Common myeloid progenitor, CD34-positive (primary cell): Measurements from ENCODE around the gene DBI.
"Not testable (repeated sequence)": the region's sequence is repeated elsewhere in the genome, so short reads cannot be mapped to it uniquely, and the experiment has no call there.

Source experiments
- CTCF ChIA-PET: fragments of 350-600 bp; sonication (Branson Sonifier 250); formaldehyde crosslinking; loops from one replicate; lab custom pipeline; 2021; ENCODE audit warnings: antibody characterized with exemption; lab: Charles Lee
- POLR2A ChIA-PET: fragments of 350-600 bp; sonication (Branson Sonifier 250); formaldehyde crosslinking; loops from one replicate; lab custom pipeline; 2021; ENCODE audit warnings: antibody characterized with exemption; lab: Charles Lee
- DNase-seq, 3 donors: peaks; one replicate each; pipeline versions ENCODE4 v3.0.0 to v3.0.0-alpha.2; 2013
- H3K27ac ChIP-seq, 2 experiments: 1 replicate in 1 of 2; 2 replicates in 1 of 2; pipeline ENCODE4 v1.7.0; 2013; ENCODE audit warnings: inconsistent platforms in 2 of 2, low read length in 2 of 2, mild to moderate bottlenecking in 2 of 2, low read depth in 1 of 2, moderate library complexity in 1 of 2; ENCODE audit not compliant: severe bottlenecking in 2 of 2, insufficient read depth in 1 of 2, poor library complexity in 1 of 2
- H3K27me3 ChIP-seq, 5 experiments: replicated peaks in 2 of 5; 1 replicate in 3 of 5; 2 replicates in 2 of 5; pipeline versions ENCODE4 v1.6.1 to v1.7.0; 2013; ENCODE audit warnings: low read length in 4 of 5, mild to moderate bottlenecking in 2 of 5, moderate library complexity in 2 of 5, inconsistent platforms in 1 of 5; ENCODE audit not compliant: insufficient read depth in 5 of 5, control insufficient read depth in 4 of 5
- H3K36me3 ChIP-seq, 4 experiments: 1 replicate in 2 of 4; 2 replicates in 2 of 4; pipeline versions ENCODE4 v1.6.1 to v1.7.0; 2013; ENCODE audit warnings: low read length in 3 of 4, control low read depth in 1 of 4, mild to moderate bottlenecking in 1 of 4; ENCODE audit not compliant: control insufficient read depth in 4 of 4, insufficient read depth in 4 of 4
- H3K4me1 ChIP-seq, 4 experiments: 1 replicate in 3 of 4; 2 replicates in 1 of 4; pipeline versions ENCODE4 v1.6.1 to v1.7.1; 2013; ENCODE audit warnings: low read length in 3 of 4, mild to moderate bottlenecking in 3 of 4, control low read depth in 1 of 4, inconsistent platforms in 1 of 4, moderate library complexity in 1 of 4; ENCODE audit not compliant: control insufficient read depth in 4 of 4, insufficient read depth in 4 of 4; ENCODE audit errors: control extremely low read depth in 1 of 4
- H3K4me3 ChIP-seq, 7 experiments: 1 replicate in 4 of 7; 2 replicates in 3 of 7; pipeline versions ENCODE4 v1.5.1 to v1.7.0; 2013; ENCODE audit warnings: mild to moderate bottlenecking in 7 of 7, low read length in 6 of 7, moderate library complexity in 6 of 7, inconsistent platforms in 2 of 7, low read depth in 2 of 7, control low read depth in 1 of 7; ENCODE audit not compliant: insufficient read depth in 4 of 7, control insufficient read depth in 1 of 7; ENCODE audit errors: extremely low read depth in 1 of 7
- H3K9me3 ChIP-seq, 5 experiments: 1 replicate in 4 of 5; 2 replicates in 1 of 5; pipeline versions ENCODE4 v1.6.1 to v1.7.1; 2013; ENCODE audit warnings: low read length in 4 of 5, mild to moderate bottlenecking in 2 of 5, inconsistent platforms in 1 of 5, low read depth in 1 of 5, moderate library complexity in 1 of 5; ENCODE audit not compliant: control insufficient read depth in 4 of 5, insufficient read depth in 2 of 5; ENCODE audit errors: control extremely low read depth in 1 of 5
- WGBS: methylation state at CpG from one replicate; pipeline ENCODE4 v1.1.5; 2013; ENCODE audit not compliant: insufficient coverage; 5-methylcytosine and 5-hydroxymethylcytosine counted together

Gene DBI

GRCh38 chr2:119393971-119394748 is 27.4 kb downstream of the DBI start:
- ChIA-PET POLR2A (no interaction called here), CTCF (no interaction called here)
- Histone ChIP-seq H3K36me3 (no peaks in the 10 kb centered on the region), H3K27me3 (no peaks in the 10 kb centered on the region), H3K4me1 (peaks cover 3 to 14% (median 8%) of the 10 kb centered on the region in 4 experiments), H3K27ac (no peak overlapping the region), H3K4me3 (no peak overlapping the region), H3K9me3 (no peaks in the 10 kb centered on the region)
- no peak for DNase-seq
- WGBS = 100% methylated on average over 1 of the region's 3 CpGs

- Histone ChIP-seq H3K4me3 (no peak overlapping the region), H3K4me1 (peaks cover 0 to 4% (median 0%) of the 10 kb centered on the region in 4 experiments), H3K9me3 (no peaks in the 10 kb centered on the region), H3K36me3 (no peaks in the 10 kb centered on the region), H3K27ac (no peak overlapping the region), H3K27me3 (no peaks in the 10 kb centered on the region)
- ChIA-PET POLR2A (no interaction called here), CTCF (interaction anchor here (1.7 kb wide), 1 partner anchor 8 kb away, joined by 6 read pairs; no protein-coding TSS in a partner anchor)
- 96% methylated on average over 6 of the region's 6 CpGs for WGBS
- DNase-seq = no peak
Measured at GRCh38 chr2:119397196-119397595, 30.4 kb downstream of the DBI start.

GRCh38 chr2:119402106-119402505 is 35.3 kb downstream of the DBI start:
- Histone ChIP-seq H3K9me3 (no peaks in the 10 kb centered on the region), H3K4me3 (no peak overlapping the region), H3K36me3 (no peaks in the 10 kb centered on the region), H3K27ac (no peak overlapping the region), H3K27me3 (no peaks in the 10 kb centered on the region), H3K4me1 (peaks cover 0 to 4% (median 0%) of the 10 kb centered on the region in 4 experiments)
- 97% methylated on average over 5 of the region's 5 CpGs for WGBS
- no peak for DNase-seq
- CTCF ChIA-PET = no interaction called here
- POLR2A ChIA-PET = no interaction called here

GRCh38 chr2:119402645-119403560 is 36.1 kb downstream of the DBI start:
- WGBS = 96% methylated on average over 9 of the region's 10 CpGs
- H3K27me3 ChIP-seq = no peaks in the 10 kb centered on the region
- ChIA-PET POLR2A (no interaction called here), CTCF (interaction anchor here (1.0 kb wide), 1 partner anchor 73 kb away, joined by 5 read pairs; no protein-coding TSS in a partner anchor)
- no peaks in the 10 kb centered on the region for H3K9me3 ChIP-seq
- no peak overlapping the region for H3K4me3 ChIP-seq
- no peak for DNase-seq
- H3K4me1 ChIP-seq = peaks cover 0 to 4% (median 0%) of the 10 kb centered on the region in 4 experiments
- H3K27ac ChIP-seq = no peak overlapping the region
- no peaks in the 10 kb centered on the region for H3K36me3 ChIP-seq

GRCh38 chr2:119403618-119404017 is 36.8 kb downstream of the DBI start:
- CTCF ChIA-PET = interaction anchor here (1.0 to 1.4 kb wide), 3 partner anchors 19 to 257 kb away, joined by 3 to 5 read pairs (median 3); no protein-coding TSS in a partner anchor
- H3K9me3 ChIP-seq, POLR2A ChIA-PET, H3K27ac ChIP-seq, H3K4me1 ChIP-seq, H3K27me3 ChIP-seq, DNase-seq, H3K36me3 ChIP-seq, H3K4me3 ChIP-seq: not testable (repeated sequence)
- WGBS = 92% methylated on average over 10 of the region's 12 CpGs

GRCh38 chr2:119405151-119405550 is 38.4 kb downstream of the DBI start:
- Histone ChIP-seq H3K36me3 (no peaks in the 10 kb centered on the region), H3K27me3 (no peaks in the 10 kb centered on the region), H3K9me3 (no peaks in the 10 kb centered on the region), H3K4me1 (no peaks in the 10 kb centered on the region), H3K4me3 (no peak overlapping the region), H3K27ac (no peak overlapping the region)
- 100% methylated on average over 1 of the region's 2 CpGs for WGBS
- CTCF ChIA-PET = interaction anchor here (1.3 to 3.5 kb wide), 7 partner anchors 8 to 256 kb away, joined by 3 to 13 read pairs (median 5); no protein-coding TSS in a partner anchor
- POLR2A ChIA-PET = no interaction called here
- DNase-seq = no peak
